ENCODE data around the gene SBK1.

DNA sequence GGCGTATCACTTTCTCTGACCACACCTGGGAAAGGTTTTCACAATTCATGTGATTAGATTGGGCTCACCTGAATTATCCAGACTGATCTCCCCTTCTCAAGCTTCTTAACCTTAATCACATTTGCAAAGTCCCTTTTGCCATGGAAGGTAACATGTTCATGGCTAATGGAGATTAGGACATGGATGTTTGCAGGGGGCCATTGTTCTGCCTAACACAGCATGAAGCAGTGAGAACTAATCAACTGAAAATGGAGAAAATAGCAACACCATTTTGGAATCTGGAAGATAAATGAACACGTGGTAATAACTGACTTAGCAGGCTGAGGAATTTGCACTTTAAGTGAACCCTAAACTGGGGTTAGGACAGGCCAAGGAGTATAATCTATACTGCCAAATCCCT lies 25.0 kb upstream of the SBK1 start:
- TF ChIP-seq, protein P1, sequence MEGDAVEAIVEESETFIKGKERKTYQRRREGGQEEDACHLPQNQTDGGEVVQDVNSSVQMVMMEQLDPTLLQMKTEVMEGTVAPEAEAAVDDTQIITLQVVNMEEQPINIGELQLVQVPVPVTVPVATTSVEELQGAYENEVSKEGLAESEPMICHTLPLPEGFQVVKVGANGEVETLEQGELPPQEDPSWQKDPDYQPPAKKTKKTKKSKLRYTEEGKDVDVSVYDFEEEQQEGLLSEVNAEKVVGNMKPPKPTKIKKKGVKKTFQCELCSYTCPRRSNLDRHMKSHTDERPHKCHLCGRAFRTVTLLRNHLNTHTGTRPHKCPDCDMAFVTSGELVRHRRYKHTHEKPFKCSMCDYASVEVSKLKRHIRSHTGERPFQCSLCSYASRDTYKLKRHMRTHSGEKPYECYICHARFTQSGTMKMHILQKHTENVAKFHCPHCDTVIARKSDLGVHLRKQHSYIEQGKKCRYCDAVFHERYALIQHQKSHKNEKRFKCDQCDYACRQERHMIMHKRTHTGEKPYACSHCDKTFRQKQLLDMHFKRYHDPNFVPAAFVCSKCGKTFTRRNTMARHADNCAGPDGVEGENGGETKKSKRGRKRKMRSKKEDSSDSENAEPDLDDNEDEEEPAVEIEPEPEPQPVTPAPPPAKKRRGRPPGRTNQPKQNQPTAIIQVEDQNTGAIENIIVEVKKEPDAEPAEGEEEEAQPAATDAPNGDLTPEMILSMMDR (conservative IDR thresholded peaks at IDR 0.05), result no peak
- TF ChIP-seq ZFX (IDR thresholded peaks at IDR 0.05), result no peak
